Activated naive CD8-positive, alpha-beta T cell treated with anti-CD3 and anti-CD28 coated beads, Interleukin-2, amount 50 U/mL, for 24 hours (primary cell): ENCODE results near the gene EPPIN.

Experiments used
- ATAC-seq: fragments of 150-1000 bp; cut with Tn5 transposase; one replicate; pipeline ENCODE4 v1.10.0; 2021
- DNase-seq: peaks from one replicate; pipeline ENCODE4 v3.0.0; 2021
- H3K27ac Mint-ChIP-seq: one replicate; pipeline ENCODE4 v1.8.0; 2021; ENCODE audit warnings: mild to moderate bottlenecking, mixed read lengths
- H3K27me3 Mint-ChIP-seq: one replicate; pipeline ENCODE4 v1.8.0; 2021; ENCODE audit warnings: mixed read lengths
- H3K36me3 Mint-ChIP-seq: one replicate; pipeline ENCODE4 v1.8.0; 2021; ENCODE audit warnings: low read depth, mixed read lengths
- H3K4me1 Mint-ChIP-seq: one replicate; pipeline ENCODE4 v1.8.0; 2021; ENCODE audit warnings: mixed read lengths
- H3K4me3 Mint-ChIP-seq: one replicate; pipeline ENCODE4 v1.8.0; 2021; ENCODE audit warnings: mild to moderate bottlenecking, moderate library complexity, mixed read lengths
- H3K9me3 Mint-ChIP-seq: one replicate; pipeline ENCODE4 v1.8.0; 2021; ENCODE audit warnings: mixed read lengths

EPPIN gene

GRCh38 chr20:45564760-45565276, 17.6 kb upstream of the EPPIN start:
- no peak for ATAC-seq
- peaks cover 15% of the 10 kb centered on the region for H3K27me3 Mint-ChIP-seq
- H3K27ac Mint-ChIP-seq: no peak overlapping the region
- H3K9me3 Mint-ChIP-seq: peaks cover 4% of the 10 kb centered on the region
- no peaks in the 10 kb centered on the region for H3K4me1 Mint-ChIP-seq
- H3K4me3 Mint-ChIP-seq: no peak overlapping the region
- no peak for DNase-seq
- no peaks in the 10 kb centered on the region for H3K36me3 Mint-ChIP-seq

- H3K36me3 Mint-ChIP-seq: no peaks in the 10 kb centered on the region
- ATAC-seq (no peak), DNase-seq (no peak)
- H3K4me3 Mint-ChIP-seq: no peak overlapping the region
- no peaks in the 10 kb centered on the region for H3K4me1 Mint-ChIP-seq
- no peak overlapping the region for H3K27ac Mint-ChIP-seq
- no peaks in the 10 kb centered on the region for H3K9me3 Mint-ChIP-seq
- peaks cover 16% of the 10 kb centered on the region for H3K27me3 Mint-ChIP-seq
Measured at GRCh38 chr20:45555198-45555597, 8.0 kb upstream of the EPPIN start.

- no peak for DNase-seq
- Mint-ChIP-seq H3K27me3 (peaks cover 34% of the 10 kb centered on the region), H3K9me3 (no peaks in the 10 kb centered on the region), H3K27ac (no peak overlapping the region), H3K4me3 (no peak overlapping the region), H3K36me3 (no peaks in the 10 kb centered on the region), H3K4me1 (no peaks in the 10 kb centered on the region)
- no peak for ATAC-seq
Measured at GRCh38 chr20:45552456-45552855, 5.3 kb upstream of the EPPIN start.

- no peaks in the 10 kb centered on the region for H3K4me1 Mint-ChIP-seq
- DNase-seq (no peak), ATAC-seq (no peak)
- H3K27me3 Mint-ChIP-seq: peaks cover 32% of the 10 kb centered on the region
- no peak overlapping the region for H3K27ac Mint-ChIP-seq
- H3K4me3 Mint-ChIP-seq: no peak overlapping the region
- no peaks in the 10 kb centered on the region for H3K9me3 Mint-ChIP-seq
- no peaks in the 10 kb centered on the region for H3K36me3 Mint-ChIP-seq
Measured at GRCh38 chr20:45550765-45551164, 3.6 kb upstream of the EPPIN start.

GRCh38 chr20:45548410-45548809, 1.2 kb upstream of the EPPIN start:
- H3K4me3 Mint-ChIP-seq: no peak overlapping the region
- DNase-seq (no peak), ATAC-seq (no peak)
- H3K27ac Mint-ChIP-seq: no peak overlapping the region
- H3K36me3 Mint-ChIP-seq: no peaks in the 10 kb centered on the region
- H3K27me3 Mint-ChIP-seq: peaks cover 40% of the 10 kb centered on the region
- no peaks in the 10 kb centered on the region for H3K4me1 Mint-ChIP-seq
- no peaks in the 10 kb centered on the region for H3K9me3 Mint-ChIP-seq

GRCh38 chr20:45545754-45546453, 1.3 kb downstream of the EPPIN start:
- no peak overlapping the region for H3K27ac Mint-ChIP-seq
- no peaks in the 10 kb centered on the region for H3K36me3 Mint-ChIP-seq
- no peaks in the 10 kb centered on the region for H3K4me1 Mint-ChIP-seq
- DNase-seq (no peak), ATAC-seq (no peak)
- H3K4me3 Mint-ChIP-seq: no peak overlapping the region
- peaks cover 41% of the 10 kb centered on the region for H3K27me3 Mint-ChIP-seq
- H3K9me3 Mint-ChIP-seq: no peaks in the 10 kb centered on the region

GRCh38 chr20:45545351-45545750, 1.9 kb downstream of the EPPIN start:
- DNase-seq: no peak
- H3K4me1 Mint-ChIP-seq: no peaks in the 10 kb centered on the region
- H3K27ac Mint-ChIP-seq: no peak overlapping the region
- no peak for ATAC-seq
- H3K36me3 Mint-ChIP-seq: no peaks in the 10 kb centered on the region
- H3K27me3 Mint-ChIP-seq: peaks cover 42% of the 10 kb centered on the region
- H3K9me3 Mint-ChIP-seq: no peaks in the 10 kb centered on the region
- H3K4me3 Mint-ChIP-seq: no peak overlapping the region

- DNase-seq (no peak), ATAC-seq (no peak)
- no peaks in the 10 kb centered on the region for H3K4me1 Mint-ChIP-seq
- H3K4me3 Mint-ChIP-seq: no peak within 1 kb of the TSS
- H3K27me3 Mint-ChIP-seq: peaks cover 37% of the 10 kb centered on the region
- H3K27ac Mint-ChIP-seq: no peak within 1 kb of the TSS
- H3K36me3 Mint-ChIP-seq: no peaks in the 10 kb centered on the region
- no peaks in the 10 kb centered on the region for H3K9me3 Mint-ChIP-seq
Measured at GRCh38 chr20:45539382-45539781, 7.8 kb downstream of the EPPIN start, which contains the start of gene WFDC6. Gene WFDC6, minus strand, starts transcription at chr20:45539482. Its CDS starts 75 bp downstream, at chr20:45539407.

- H3K4me1 Mint-ChIP-seq: no peaks in the 10 kb centered on the region
- DNase-seq: no peak
- H3K27me3 Mint-ChIP-seq: peaks cover 33% of the 10 kb centered on the region
- H3K36me3 Mint-ChIP-seq: no peaks in the 10 kb centered on the region
- ATAC-seq: no peak
- no peaks in the 10 kb centered on the region for H3K9me3 Mint-ChIP-seq
- no peak overlapping the region for H3K4me3 Mint-ChIP-seq
- H3K27ac Mint-ChIP-seq: no peak overlapping the region
Measured at GRCh38 chr20:45538209-45538799, 8.9 kb downstream of the EPPIN start.

- DNase-seq: no peak
- peaks cover 30% of the 10 kb centered on the region for H3K27me3 Mint-ChIP-seq
Measured at GRCh38 chr20:45527294-45527693, 19.9 kb downstream of the EPPIN start.

GRCh38 chr20:45523821-45524220, 23.4 kb downstream of the EPPIN start:
- Mint-ChIP-seq H3K36me3 (no peaks in the 10 kb centered on the region), H3K9me3 (no peaks in the 10 kb centered on the region), H3K4me3 (no peak overlapping the region), H3K27ac (no peak overlapping the region), H3K27me3 (peaks cover 44% of the 10 kb centered on the region), H3K4me1 (no peaks in the 10 kb centered on the region)
- no peak for ATAC-seq
- no peak for DNase-seq

More at GRCh38 chr20:45527294-45527693, 19.9 kb downstream of the EPPIN start:
- no peaks in the 10 kb centered on the region for H3K9me3 Mint-ChIP-seq
- ATAC-seq: no peak
- no peaks in the 10 kb centered on the region for H3K4me1 Mint-ChIP-seq
- H3K36me3 Mint-ChIP-seq: no peaks in the 10 kb centered on the region
- H3K27ac Mint-ChIP-seq: no peak overlapping the region
- no peak overlapping the region for H3K4me3 Mint-ChIP-seq

GRCh38 chr20:45518282-45518681, 28.9 kb downstream of the EPPIN start:
- no peaks in the 10 kb centered on the region for H3K36me3 Mint-ChIP-seq
- no peak for DNase-seq
- no peaks in the 10 kb centered on the region for H3K4me1 Mint-ChIP-seq
- H3K27ac Mint-ChIP-seq: no peak overlapping the region
- ATAC-seq: no peak
- peaks cover 27% of the 10 kb centered on the region for H3K27me3 Mint-ChIP-seq
- no peak overlapping the region for H3K4me3 Mint-ChIP-seq
- no peaks in the 10 kb centered on the region for H3K9me3 Mint-ChIP-seq

- Mint-ChIP-seq H3K27me3 (peaks cover 27% of the 10 kb centered on the region), H3K4me1 (no peaks in the 10 kb centered on the region), H3K9me3 (no peaks in the 10 kb centered on the region), H3K4me3 (no peak within 1 kb of the TSS), H3K27ac (no peak within 1 kb of the TSS), H3K36me3 (no peaks in the 10 kb centered on the region)
- no peak for DNase-seq
- ATAC-seq: no peak
Measured at GRCh38 chr20:45515147-45515913, 31.9 kb downstream of the EPPIN start, which contains the start of gene SPINT3. Gene SPINT3, minus strand, starts transcription at chr20:45515622. Its CDS starts 14 bp downstream, at chr20:45515608.

GRCh38 chr20:45510242-45510862, 36.8 kb downstream of the EPPIN start:
- Mint-ChIP-seq H3K4me1 (peaks cover 15% of the 10 kb centered on the region), H3K36me3 (no peaks in the 10 kb centered on the region), H3K4me3 (no peak overlapping the region), H3K27ac (no peak overlapping the region), H3K9me3 (no peaks in the 10 kb centered on the region), H3K27me3 (peaks cover 33% of the 10 kb centered on the region)
- ATAC-seq: no peak
- DNase-seq: no peak
